KMS-11 (cell line): ENCODE measurements around the gene EPHB1.
"Not testable (repeated sequence)": the region's sequence is repeated elsewhere in the genome, so short reads cannot be mapped to it uniquely, and the experiment has no call there.

Experiments used
- H2AFZ ChIP-seq: fragments of 200-600 bp; sonication (generic); 2 replicates; pipeline ENCODE4 v1.6.1; 2016; ENCODE audit warnings: antibody characterized with exemption, mixed run types, low read depth
- H3K27ac ChIP-seq: fragments of 200-600 bp; sonication (generic); 2 replicates; pipeline ENCODE4 v1.6.1; 2016; ENCODE audit warnings: mild to moderate bottlenecking, mixed run types
- H3K27me3 ChIP-seq: fragments of 200-600 bp; sonication (generic); 2 replicates; pipeline ENCODE4 v1.6.1; 2017; ENCODE audit warnings: mild to moderate bottlenecking, low read depth, mixed run types, moderate library complexity; ENCODE audit not compliant: insufficient read depth
- H3K36me3 ChIP-seq: fragments of 200-600 bp; sonication (generic); 2 replicates; pipeline ENCODE4 v1.6.1; 2017; ENCODE audit warnings: mild to moderate bottlenecking, mixed run types; ENCODE audit not compliant: insufficient read depth
- H3K4me1 ChIP-seq: fragments of 200-600 bp; sonication (generic); 2 replicates; pipeline ENCODE4 v1.6.1; 2016; ENCODE audit warnings: mild to moderate bottlenecking, low read depth, mixed run types; ENCODE audit not compliant: poor library complexity, severe bottlenecking
- H3K4me2 ChIP-seq: fragments of 200-600 bp; sonication (generic); 2 replicates; pipeline ENCODE4 v1.7.0; 2016; ENCODE audit warnings: mild to moderate bottlenecking, mixed run types
- H3K4me3 ChIP-seq: fragments of 200-600 bp; sonication (generic); IDR thresholded peaks from 2 replicates; pipeline ENCODE4 v1.6.1; 2017; ENCODE audit warnings: low read depth, low read length, mixed read lengths; ENCODE audit not compliant: insufficient read depth
- H3K79me2 ChIP-seq: fragments of 200-600 bp; sonication (generic); 2 replicates; pipeline ENCODE4 v1.6.1; 2016; ENCODE audit warnings: low read depth, mixed run types; ENCODE audit not compliant: insufficient read depth
- H3K9ac ChIP-seq: fragments of 200-600 bp; sonication (generic); 2 replicates; pipeline ENCODE4 v1.6.1; 2016; ENCODE audit warnings: mild to moderate bottlenecking, mixed run types
- H4K20me1 ChIP-seq: fragments of 200-600 bp; sonication (generic); 2 replicates; pipeline ENCODE4 v1.6.1; 2016; ENCODE audit warnings: mild to moderate bottlenecking, mixed run types; ENCODE audit not compliant: insufficient read depth
- CTCF ChIP-seq: fragments of 200-600 bp; sonication (generic); conservative IDR thresholded peaks from 2 replicates; pipeline ENCODE4 v1.6.1; 2017; ENCODE audit warnings: low read depth, mild to moderate bottlenecking, antibody characterized with exemption, low read length, moderate library complexity, mixed read lengths

The EPHB1 gene

GRCh38 chr3:135020181-135020580 is 225.1 kb downstream of the EPHB1 start:
- TF ChIP-seq CTCF, result no peak
- Histone ChIP-seq H3K4me1 (peaks cover 92% of the 10 kb centered on the region), H3K27me3 (no peaks in the 10 kb centered on the region), H3K4me3 (no peak overlapping the region), H3K27ac (no peak overlapping the region), H3K79me2 (no peaks in the 10 kb centered on the region), H3K36me3 (no peaks in the 10 kb centered on the region), H2AFZ (no peak overlapping the region), H4K20me1 (no peaks in the 10 kb centered on the region), H3K4me2 (peak overlapping the region; percentile 36), H3K9ac (no peak overlapping the region)

- peaks cover 55% of the 10 kb centered on the region for H3K4me1 ChIP-seq
- H3K4me3 ChIP-seq, result peak overlapping the region; percentile 35
- H3K27me3 ChIP-seq, result no peaks in the 10 kb centered on the region
- H3K27ac ChIP-seq, result peak overlapping the region; percentile 92
- no peak for TF ChIP-seq CTCF
- no peaks in the 10 kb centered on the region for H3K36me3 ChIP-seq
- peak overlapping the region; percentile 64 for H3K9ac ChIP-seq
- peak overlapping the region; percentile 52 for H2AFZ ChIP-seq
- H3K79me2 ChIP-seq, result no peaks in the 10 kb centered on the region
- no peaks in the 10 kb centered on the region for H4K20me1 ChIP-seq
- H3K4me2 ChIP-seq, result peak overlapping the region; percentile 44
Measured at GRCh38 chr3:135023996-135024658, 229.1 kb downstream of the EPHB1 start.

- H2AFZ ChIP-seq, H3K27ac ChIP-seq, H3K79me2 ChIP-seq, H3K27me3 ChIP-seq, H3K36me3 ChIP-seq, H4K20me1 ChIP-seq, H3K4me3 ChIP-seq, H3K4me2 ChIP-seq, H3K9ac ChIP-seq: not testable (repeated sequence)
- H3K4me1 ChIP-seq, result peaks cover 26% of the 10 kb centered on the region
Measured at GRCh38 chr3:135030768-135031615, 235.9 kb downstream of the EPHB1 start.

- Histone ChIP-seq H3K27me3 (no peaks in the 10 kb centered on the region), H3K4me2 (peak overlapping the region; percentile 47; the same call in 1 of the 2 replicates), H3K9ac (no peak overlapping the region), H3K4me3 (no peak overlapping the region), H3K79me2 (no peaks in the 10 kb centered on the region), H3K27ac (peak overlapping the region; percentile 49; the same call in 1 of the 2 replicates), H4K20me1 (no peaks in the 10 kb centered on the region), H2AFZ (no peak overlapping the region), H3K36me3 (no peaks in the 10 kb centered on the region), H3K4me1 (peaks cover 26% of the 10 kb centered on the region)
- TF ChIP-seq CTCF, result no peak
Measured at GRCh38 chr3:135033737-135034136, 238.7 kb downstream of the EPHB1 start.
